Activated CD4-positive, alpha-beta T cell treated with anti-CD3 and anti-CD28 coated beads, Interleukin-10, Interleukin-2, amounts not matched to agents 100 ng/mL and 50 ng/mL, durations not matched to agents 16 hours and 8 hours (primary cell): ENCODE results near the gene GCSAML.
A peak's percentile ranks its signal among the peaks of the same experiment; 100 is the strongest.
"Not testable (repeated sequence)": the region's sequence is repeated elsewhere in the genome, so short reads cannot be mapped to it uniquely, and the experiment has no call there.

Experiments
- DNase-seq: peaks from one replicate; pipeline ENCODE4 v3.0.0-alpha.2; 2020

Gene GCSAML

DNA sequence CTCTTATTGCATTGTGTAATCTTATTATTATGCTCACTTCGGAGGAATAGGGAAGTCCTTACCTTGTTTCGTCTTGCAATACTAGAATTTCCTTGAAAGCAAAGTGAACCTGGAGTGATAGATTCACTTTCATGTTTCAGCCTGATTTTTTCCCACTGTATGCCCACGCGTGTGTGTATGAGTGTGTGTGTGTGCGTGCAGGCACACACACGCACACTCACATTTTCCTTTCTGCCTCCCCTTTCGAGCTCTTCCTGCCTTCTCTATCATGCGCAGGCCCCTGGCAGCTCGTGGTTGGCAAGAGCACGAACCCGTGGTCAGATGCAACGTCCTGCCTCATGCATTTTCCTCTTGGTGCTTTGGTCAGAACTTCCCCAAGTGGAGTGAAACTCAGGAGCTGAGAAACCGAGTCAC is at the start of gene GCSAML:
TSS of gene GCSAML (plus strand) at position 366 of the 414 bp plus-strand sequence. CDS start 58 bp downstream, outside the sequence.
- no peak for DNase-seq

DNA sequence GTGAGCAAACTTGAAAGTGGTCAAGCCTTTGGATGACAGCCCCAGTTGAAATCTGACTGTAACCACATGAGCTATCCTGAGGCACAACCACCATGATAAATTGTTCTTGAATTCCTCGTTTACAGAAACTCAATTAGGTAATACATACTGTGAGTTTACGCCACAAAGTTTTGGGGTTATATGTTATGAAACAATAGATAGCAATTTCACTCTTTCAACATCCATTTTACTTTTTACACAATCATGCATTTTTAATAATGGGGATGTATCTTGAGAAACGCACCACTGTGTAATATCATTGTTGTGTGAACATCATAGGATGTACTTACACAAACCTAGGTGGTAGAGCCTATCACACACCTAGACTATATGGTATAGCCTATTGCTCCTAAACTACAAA is 48.1 kb upstream of the GCSAML start:
- no peak for DNase-seq

- DNase-seq, result no peak
Observed at GRCh38 chr1:247506831-247507230, 42.1 kb upstream of the GCSAML start.

DNA sequence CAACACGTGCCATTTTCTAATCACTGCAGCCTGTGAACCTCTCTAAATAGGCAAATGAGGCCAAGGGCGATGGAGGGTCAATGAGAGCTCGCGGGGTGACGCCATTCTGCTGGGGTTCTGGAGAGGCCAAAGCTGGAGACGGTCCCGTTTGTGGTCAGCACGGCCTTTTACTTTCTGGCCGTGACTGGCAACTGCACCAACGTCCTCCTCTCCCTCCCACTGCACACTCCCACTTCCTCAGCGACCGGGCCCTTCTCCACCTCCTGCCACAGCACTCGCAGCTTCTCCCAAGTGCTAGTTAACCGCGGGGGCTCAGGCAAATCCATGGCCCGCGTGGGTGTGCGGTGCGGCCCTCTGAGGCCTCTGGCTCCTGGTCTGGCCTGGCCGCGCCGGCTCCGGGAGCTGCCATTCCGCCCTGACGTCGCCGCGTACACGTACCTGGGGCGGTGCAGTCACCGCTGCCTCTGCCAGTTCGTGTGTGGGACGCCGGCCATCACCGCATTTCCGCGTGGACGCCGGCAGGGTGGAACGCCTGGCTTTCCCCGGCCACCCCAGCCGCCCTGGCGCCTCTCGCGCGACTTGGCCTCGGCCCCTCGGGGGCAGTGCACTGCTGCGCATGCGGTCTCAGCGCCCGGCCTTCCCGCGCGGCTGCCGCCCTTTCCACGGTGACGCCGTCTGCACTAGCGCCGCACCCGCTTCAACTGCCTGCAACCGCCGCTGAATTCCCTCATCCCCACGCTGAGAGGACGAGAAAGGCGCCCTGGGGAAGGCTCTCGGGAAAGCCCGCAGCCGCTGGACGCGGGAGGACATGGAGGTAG is 30.9 kb upstream of the GCSAML start:
- no peak for DNase-seq

DNA sequence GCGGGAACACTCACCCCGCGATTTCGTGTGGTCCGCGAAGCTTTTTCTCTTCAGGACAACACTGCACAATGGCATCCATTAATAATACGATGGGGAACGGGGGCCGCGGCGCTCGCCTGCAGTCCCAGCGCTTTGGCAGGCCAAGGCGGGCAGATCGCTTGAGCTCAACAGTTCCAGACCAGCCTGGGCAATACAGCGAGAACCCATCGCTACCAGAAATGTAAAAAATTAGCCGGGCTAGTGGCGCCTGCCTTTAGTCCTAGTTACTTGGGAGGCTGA is 30.4 kb upstream of the GCSAML start:
- no peak for DNase-seq

DNA sequence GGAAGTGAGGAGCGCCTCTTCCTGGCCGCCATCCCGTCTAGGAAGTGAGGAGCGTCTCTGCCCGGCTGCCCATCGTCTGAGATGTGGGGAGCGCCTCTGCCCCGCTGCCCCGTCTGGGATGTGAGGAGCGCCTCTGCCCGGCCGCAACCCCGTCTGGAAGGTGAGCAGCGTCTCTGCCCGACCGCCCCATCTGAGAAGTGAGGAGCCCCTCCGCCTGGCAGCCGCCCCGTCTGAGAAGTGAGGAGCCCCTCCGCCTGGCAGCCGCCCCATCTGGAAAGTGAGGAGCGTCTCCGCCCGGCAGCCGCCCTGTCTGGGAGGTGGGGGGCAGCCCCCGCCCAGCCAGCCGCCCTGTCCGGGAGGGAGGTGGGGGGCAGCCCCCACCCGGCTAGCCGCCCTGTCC is 27.0 kb upstream of the GCSAML start:
- not testable (repeated sequence) for DNase-seq

DNA sequence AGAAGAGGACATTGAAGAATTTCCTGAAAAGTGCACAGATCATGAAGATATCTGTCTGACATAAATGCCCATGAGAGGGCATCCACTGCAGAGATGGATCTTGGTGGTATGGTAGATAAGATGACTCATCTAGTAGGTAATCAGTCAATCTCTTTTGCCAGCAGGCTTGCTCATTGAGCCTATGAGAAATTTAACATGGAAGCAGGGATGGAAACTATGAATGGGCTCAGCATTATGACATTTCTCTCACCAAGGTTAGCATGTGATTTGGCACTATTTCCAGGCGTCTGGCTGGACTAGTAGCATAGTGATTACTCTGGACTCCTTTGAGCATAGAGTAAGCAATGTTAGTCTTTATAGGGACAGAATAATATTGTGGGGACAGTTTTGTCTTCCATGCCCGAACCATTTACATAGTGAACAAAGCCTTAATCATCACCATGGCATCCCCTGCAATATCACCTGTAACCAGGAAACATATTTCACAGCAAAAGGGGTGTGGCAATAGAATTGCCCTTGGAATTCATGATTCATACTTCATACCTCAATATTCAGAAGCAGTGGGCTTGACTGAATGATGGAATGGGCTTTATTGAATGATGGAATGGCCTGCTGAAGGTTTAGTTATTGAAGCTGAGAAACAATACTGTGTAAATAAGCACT is 20.0 kb upstream of the GCSAML start:
- peak; percentile 1 for DNase-seq

- DNase-seq, result no peak
Observed at GRCh38 chr1:247529771-247530355, 19.1 kb upstream of the GCSAML start.

DNA sequence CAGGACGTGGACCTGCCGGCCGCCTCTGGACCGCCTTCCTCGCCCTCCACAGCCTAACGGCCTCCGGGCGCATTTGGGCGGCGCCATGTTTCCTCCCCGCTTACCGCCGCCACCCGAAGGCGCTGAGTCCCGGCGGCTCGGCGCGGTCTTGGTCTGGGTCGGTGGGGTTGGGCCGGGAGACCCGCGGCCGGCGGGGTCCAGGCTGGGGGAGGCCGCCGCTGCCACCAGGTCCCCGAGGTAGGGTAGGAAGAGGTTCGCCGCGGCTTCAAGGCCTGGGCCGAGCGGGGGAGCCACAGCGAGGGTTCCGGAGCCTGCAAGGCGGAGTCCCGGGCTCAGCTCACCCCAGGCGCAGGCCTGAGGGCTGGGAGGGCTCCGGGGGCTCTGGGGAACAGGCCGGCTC is 18.1 kb upstream of the GCSAML start:
- DNase-seq, result no peak

DNA sequence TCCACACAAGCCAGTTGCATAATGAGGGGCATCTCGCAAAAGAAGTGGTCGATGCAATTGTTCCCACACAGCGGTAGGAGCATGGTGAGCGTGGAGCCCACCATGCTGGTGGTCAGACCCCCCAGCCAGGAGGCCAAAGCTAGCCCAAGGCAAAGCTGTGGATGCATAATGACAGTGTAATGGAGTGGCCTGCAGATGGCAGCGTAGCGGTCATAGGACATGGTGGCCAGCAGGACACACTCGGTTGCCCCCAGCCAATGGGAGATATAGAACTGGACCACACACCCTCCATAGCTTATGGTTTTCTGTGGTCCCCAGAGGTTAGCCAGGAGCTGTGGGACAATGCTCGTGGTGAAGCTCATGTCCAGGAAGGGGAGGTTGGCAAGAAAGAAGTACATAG is 17.0 kb upstream of the GCSAML start:
- DNase-seq, result no peak

GRCh38 chr1:247535402-247535801 is 13.5 kb upstream of the GCSAML start:
- DNase-seq, result peak; percentile 1

GRCh38 chr1:247536340-247536739 is 12.6 kb upstream of the GCSAML start, which contains the start of gene OR2C3:
TSS of gene OR2C3 (minus strand) at chr1:247536440. CDS start at chr1:247532511, 3,929 bp downstream.
- DNase-seq, result no peak

GRCh38 chr1:247538561-247538960 is 10.4 kb upstream of the GCSAML start:
- DNase-seq, result no peak

GRCh38 chr1:247539215-247539614 is 9.7 kb upstream of the GCSAML start:
- DNase-seq, result no peak

- no peak for DNase-seq
Observed at GRCh38 chr1:247540581-247540980, 8.4 kb upstream of the GCSAML start.

- no peak for DNase-seq
Observed at GRCh38 chr1:247542811-247543210, 6.1 kb upstream of the GCSAML start.

DNA sequence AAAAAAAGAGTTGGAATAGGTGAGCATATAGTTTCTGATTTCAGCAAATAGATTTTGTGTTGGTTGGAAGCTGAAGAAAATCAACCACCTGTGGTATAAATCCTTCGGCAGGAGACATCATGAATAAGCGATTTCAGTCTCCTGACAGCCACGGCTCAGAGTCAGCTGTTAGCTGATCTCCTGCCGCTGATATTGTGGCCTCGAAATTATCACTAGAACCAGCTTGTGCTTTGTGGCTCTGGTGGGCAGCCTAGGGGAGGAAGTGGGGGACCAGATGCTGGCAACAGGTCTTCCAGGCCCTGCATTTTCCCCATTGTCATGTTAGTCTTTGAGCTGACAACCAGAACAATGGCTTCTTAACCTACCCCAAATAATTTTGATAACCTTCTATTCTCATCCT is 842 bp upstream of the GCSAML start:
- DNase-seq, result no peak

- DNase-seq, result no peak
Observed at GRCh38 chr1:247551721-247552120, 2.8 kb downstream of the GCSAML start.

GRCh38 chr1:247552231-247552630 is 3.3 kb downstream of the GCSAML start:
- DNase-seq, result no peak

- no peak for DNase-seq
Observed at GRCh38 chr1:247557926-247558674, 9.2 kb downstream of the GCSAML start.

- no peak for DNase-seq
Observed at GRCh38 chr1:247561711-247562110, 12.8 kb downstream of the GCSAML start.

- no peak for DNase-seq
Observed at GRCh38 chr1:247562198-247562597, 13.3 kb downstream of the GCSAML start.

DNA sequence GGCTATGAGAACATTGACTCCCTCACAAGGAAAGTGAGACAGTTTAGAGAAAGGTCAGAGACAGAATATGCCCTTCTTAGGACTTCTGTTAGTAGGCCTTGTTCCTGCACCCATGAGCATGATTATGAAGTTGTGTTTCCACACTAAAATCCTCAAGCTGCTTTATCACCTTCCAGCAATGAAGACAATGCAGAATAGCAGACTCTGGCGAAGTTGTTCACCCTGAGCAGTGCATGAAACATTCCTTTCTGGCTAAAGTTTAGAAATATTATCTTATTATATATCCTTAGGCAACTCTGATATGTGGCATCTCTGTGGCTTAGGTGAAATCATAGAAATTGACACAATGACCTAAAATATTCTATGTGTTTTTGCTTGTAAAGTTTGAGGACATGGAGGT is 25.3 kb downstream of the GCSAML start:
- no peak for DNase-seq
